ENCODE results near the gene TTC33.

TTC33 gene

DNA sequence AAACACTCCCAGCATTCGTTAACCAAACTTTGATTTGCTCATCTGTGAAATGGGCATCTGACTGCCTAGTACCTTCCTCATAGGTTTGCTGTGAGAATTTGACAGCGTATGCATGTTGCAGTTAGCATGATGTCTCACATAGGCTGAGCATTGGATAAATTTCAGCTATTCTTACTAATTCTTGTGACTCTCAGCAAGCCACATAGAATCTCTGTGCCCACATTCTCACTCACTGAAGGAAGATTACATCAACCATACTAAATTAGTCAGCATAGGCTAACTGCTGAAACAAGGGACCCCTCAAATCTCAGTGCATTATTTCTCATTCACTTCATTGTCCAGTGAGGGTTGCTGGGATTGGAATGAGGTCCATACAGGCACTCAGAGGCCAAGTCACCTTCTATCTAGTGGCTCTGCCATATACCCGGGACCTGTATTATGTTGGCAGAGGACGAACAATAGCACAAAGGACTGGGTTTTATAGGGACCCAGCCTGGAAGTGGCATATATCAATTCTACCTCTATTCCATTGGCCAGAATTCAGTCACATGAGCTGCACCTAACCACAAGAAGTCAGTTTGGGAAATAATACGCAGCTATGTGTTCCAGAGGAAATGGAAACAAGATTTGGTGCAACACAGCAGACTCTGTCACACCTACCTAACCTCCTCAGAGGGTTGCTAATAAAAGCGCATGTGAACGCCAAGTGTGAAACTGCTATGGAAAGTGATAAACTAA lies 80.2 kb downstream of the TTC33 start:
- intact Hi-C loops (cut with DNase I; ENCODE audit: low total_unique reads): no loop called here
- peak overlapping the region in 1 of 2 donors; percentile 86 for H3K27ac ChIP-seq

DNA sequence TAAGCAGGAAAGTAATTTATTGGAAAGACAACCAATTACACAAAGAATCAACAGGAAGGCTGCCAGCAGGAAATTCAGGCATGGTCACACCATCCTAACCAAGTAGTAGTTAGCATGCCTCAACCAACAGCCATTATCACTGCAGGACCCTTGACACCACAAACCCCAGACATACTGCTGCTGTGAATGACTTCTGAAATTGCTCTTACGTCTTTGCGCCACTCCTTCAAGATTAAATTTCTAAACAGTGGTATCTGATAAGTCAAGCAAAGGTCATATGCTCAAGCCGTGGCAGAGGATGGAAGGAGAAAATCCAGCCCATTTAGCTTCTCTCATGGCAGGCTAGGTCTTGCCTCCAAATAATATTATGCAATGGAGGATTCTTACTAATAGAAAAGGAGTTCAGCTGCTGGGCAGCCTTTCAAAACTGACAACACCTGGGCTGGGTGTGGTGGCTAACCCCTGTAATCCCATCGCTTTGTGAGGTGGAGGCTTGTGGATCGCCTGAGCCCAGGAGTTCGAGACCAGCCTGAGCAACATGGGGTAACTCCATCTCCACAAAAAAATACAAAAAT lies 81.0 kb downstream of the TTC33 start:
- DNase-seq: no peak
- Histone ChIP-seq H3K9me3 (no peaks in the 10 kb centered on the region), H3K27ac (no peak overlapping the region), H3K4me3 (no peak overlapping the region), H3K36me3 (no peaks in the 10 kb centered on the region), H3K27me3 (no peaks in the 10 kb centered on the region), H3K4me1 (peaks cover 0 to 19% (median 11%) of the 10 kb centered on the region in 4 donors)
- intact Hi-C loops (cut with DNase I; ENCODE audit: low total_unique reads): no loop called here
- TF ChIP-seq, protein P1, sequence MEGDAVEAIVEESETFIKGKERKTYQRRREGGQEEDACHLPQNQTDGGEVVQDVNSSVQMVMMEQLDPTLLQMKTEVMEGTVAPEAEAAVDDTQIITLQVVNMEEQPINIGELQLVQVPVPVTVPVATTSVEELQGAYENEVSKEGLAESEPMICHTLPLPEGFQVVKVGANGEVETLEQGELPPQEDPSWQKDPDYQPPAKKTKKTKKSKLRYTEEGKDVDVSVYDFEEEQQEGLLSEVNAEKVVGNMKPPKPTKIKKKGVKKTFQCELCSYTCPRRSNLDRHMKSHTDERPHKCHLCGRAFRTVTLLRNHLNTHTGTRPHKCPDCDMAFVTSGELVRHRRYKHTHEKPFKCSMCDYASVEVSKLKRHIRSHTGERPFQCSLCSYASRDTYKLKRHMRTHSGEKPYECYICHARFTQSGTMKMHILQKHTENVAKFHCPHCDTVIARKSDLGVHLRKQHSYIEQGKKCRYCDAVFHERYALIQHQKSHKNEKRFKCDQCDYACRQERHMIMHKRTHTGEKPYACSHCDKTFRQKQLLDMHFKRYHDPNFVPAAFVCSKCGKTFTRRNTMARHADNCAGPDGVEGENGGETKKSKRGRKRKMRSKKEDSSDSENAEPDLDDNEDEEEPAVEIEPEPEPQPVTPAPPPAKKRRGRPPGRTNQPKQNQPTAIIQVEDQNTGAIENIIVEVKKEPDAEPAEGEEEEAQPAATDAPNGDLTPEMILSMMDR (IDR thresholded peaks at IDR 0.05): no peak

More for the DNA sequence above, 80.2 kb downstream of the TTC33 start:
- H3K4me3 ChIP-seq: no peak overlapping the region
- peaks cover 0 to 19% (median 15%) of the 10 kb centered on the region in 4 donors for H3K4me1 ChIP-seq
- TF ChIP-seq, protein P1 (IDR thresholded peaks at IDR 0.05): no peak
- H3K27me3 ChIP-seq: no peaks in the 10 kb centered on the region
- DNase-seq: no peak
- H3K9me3 ChIP-seq: no peaks in the 10 kb centered on the region
- H3K36me3 ChIP-seq: no peaks in the 10 kb centered on the region

DNA sequence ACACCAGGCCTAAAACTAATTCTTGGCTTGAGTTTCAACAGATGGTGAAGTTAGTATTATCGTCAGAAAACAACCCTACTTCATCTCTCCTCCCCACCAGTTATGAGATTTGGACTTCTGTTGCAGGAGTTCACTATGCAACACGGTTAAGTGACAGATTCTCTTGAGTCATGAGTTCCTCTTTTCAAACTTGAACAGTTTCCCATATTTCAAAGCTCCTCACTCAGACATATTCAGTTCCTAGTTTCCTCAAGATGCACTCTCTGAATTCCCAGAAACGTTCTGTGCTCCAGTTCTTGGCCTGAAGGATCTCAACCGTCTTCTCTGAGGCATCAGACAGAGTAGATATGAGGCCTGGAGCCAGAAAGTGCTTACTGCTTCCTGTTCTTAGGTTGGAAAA lies 83.3 kb downstream of the TTC33 start:
- no peak for DNase-seq
- H3K27ac ChIP-seq: no peak overlapping the region
- no peaks in the 10 kb centered on the region for H3K27me3 ChIP-seq
- peaks cover 0 to 12% (median 11%) of the 10 kb centered on the region in 4 donors for H3K4me1 ChIP-seq
- H3K9me3 ChIP-seq: no peaks in the 10 kb centered on the region
- TF ChIP-seq, protein P1 (IDR thresholded peaks at IDR 0.05): no peak
- H3K36me3 ChIP-seq: no peaks in the 10 kb centered on the region
- no peak overlapping the region for H3K4me3 ChIP-seq
- intact Hi-C loops (cut with DNase I; ENCODE audit: low total_unique reads): no loop called here

DNA sequence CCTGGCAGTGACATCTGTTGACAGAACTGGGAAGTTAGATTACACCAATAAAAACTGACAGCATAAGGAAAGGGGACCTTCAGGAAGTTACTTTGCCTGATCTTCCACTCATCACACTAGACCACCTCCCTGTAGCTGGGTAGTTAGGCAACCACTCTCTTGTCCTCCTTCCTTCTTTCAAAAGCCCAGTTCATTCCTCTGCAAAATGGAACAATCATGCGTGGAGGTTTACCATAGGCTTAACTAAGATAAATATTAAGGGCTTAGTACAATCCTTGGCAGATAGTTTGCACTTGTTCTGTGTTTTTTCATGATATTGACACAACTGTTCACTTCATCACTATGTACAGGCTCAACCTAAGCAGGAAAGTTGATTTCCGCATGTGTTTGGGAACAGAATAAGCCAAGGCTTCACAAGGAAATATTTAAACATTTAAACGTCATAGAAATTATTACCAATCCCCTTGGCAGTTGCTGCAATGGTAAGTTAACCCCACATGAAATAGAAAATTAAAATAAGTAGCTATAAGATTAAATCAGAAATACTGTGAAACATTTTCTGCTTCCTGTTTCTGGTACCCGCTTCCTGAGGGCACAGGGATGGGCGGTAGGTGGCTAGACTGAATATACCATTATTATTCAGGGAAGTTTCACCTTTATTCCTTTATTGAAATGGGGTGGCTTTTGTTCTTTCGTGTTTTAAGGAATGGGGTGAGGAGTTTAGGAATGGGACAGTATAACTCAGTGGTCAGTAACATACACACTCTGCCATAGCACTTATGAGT lies 86.0 kb downstream of the TTC33 start:
- no peaks in the 10 kb centered on the region for H3K36me3 ChIP-seq
- DNase-seq: no peak
- TF ChIP-seq, protein P1 (IDR thresholded peaks at IDR 0.05): no peak
- no peak overlapping the region for H3K27ac ChIP-seq
- H3K4me1 ChIP-seq: no peaks in the 10 kb centered on the region
- no peaks in the 10 kb centered on the region for H3K27me3 ChIP-seq
- intact Hi-C loops (cut with DNase I; ENCODE audit: low total_unique reads): no loop called here
- no peaks in the 10 kb centered on the region for H3K9me3 ChIP-seq
- no peak overlapping the region for H3K4me3 ChIP-seq

DNA sequence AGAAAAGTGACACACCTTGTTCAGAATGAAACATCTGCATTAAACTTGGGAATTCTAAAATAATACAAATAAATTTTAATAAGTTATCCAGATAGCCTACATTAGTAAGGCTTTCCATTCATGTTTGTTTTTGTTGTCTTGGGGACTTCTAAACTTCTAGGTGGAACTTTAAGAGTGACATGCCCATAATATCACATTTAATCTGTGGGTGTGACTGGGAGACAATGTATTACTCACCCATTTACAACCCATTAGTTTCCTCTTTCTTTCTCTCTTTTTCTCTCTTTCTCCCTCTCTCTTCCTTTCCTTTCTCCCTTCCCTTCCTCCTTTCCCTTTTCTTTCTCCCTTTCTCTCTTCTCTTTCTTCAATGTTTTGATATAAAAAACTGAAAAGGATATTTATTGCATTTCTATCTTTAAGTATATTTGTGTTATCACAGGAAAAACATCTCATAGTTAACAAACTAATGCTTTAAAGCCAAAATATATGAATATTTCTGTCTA lies 88.5 kb downstream of the TTC33 start:
- H3K27ac ChIP-seq: no peak overlapping the region
- no peaks in the 10 kb centered on the region for H3K36me3 ChIP-seq
- H3K4me3 ChIP-seq: no peak overlapping the region
- H3K4me1 ChIP-seq: no peaks in the 10 kb centered on the region
- intact Hi-C loops (cut with DNase I; ENCODE audit: low total_unique reads): no loop called here
- no peaks in the 10 kb centered on the region for H3K27me3 ChIP-seq
- TF ChIP-seq, protein P1 (IDR thresholded peaks at IDR 0.05): no peak
- no peak for DNase-seq
- H3K9me3 ChIP-seq: no peaks in the 10 kb centered on the region

Data from tibial artery (tissue), 4 donors.